HepG2 (cell line): ENCODE results near the gene TUBB4A. TPM values are rescaled to one million over a fixed set of nuclear protein-coding genes. Genes with fewer than 3 reads are reported as not detected.

Experiments
- ATAC-seq: fragments of 200-7000 bp; cut with Tn5 transposase; 3 replicates; pipeline ENCODE4 v1.9.1; 2020; ENCODE audit warnings: mild to moderate bottlenecking, moderate library complexity
- BruUV-seq: library from RNA; stranded (reverse); fragments of 400-500 nt; replicated peaks from 2 replicates; lab custom pipeline; 2021; lab: Mats Ljungman, UMichigan
- CTCF ChIA-PET: fragments of 300-600 bp; formaldehyde crosslinking; extraction: SDS; loops from one replicate; lab custom pipeline; 2021; ENCODE audit warnings: low total read pairs, inconsistent platforms, low intra/inter-chr PET ratio; lab: Yijun Ruan, JAX
- POLR2A ChIA-PET: fragments of 350-600 bp; sonication (Branson Sonifier 250); formaldehyde crosslinking; loops from one replicate; lab custom pipeline; 2020; ENCODE audit warnings: antibody characterized with exemption, inconsistent platforms; lab: Yijun Ruan, JAX
- DNase-seq: peaks from one replicate; pipeline ENCODE4 v3.0.0-alpha.2; 2015; ENCODE audit warnings: low spot score
- FAIRE-seq: peaks from 3 replicates; lab custom pipeline; 2011; peaks lifted over from hg19 to GRCh38; lab: Jason Lieb, UNC
- H2AFZ ChIP-seq: one replicate; pipeline ENCODE4 v1.6.1; 2011; ENCODE audit warnings: low read length, inconsistent platforms
- H3K27ac ChIP-seq: fragments of 300-600 bp; 3 replicates; pipeline ENCODE4 v1.8.0; 2011; ENCODE audit warnings: mixed run types, mild to moderate bottlenecking, mixed read lengths, low read length, inconsistent platforms; ENCODE audit not compliant: insufficient read depth; ENCODE audit errors: extremely low read length
- H3K27me3 ChIP-seq, 2 experiments: fragments of 200-600 bp in 1 of 2; 2 replicates in 1 of 2; 3 replicates in 1 of 2; pipeline versions ENCODE4 v1.6.0 to v1.8.0; 2011; ENCODE audit warnings: low read length in 2 of 2, mild to moderate bottlenecking in 2 of 2, moderate library complexity in 2 of 2, inconsistent platforms in 1 of 2; ENCODE audit not compliant: insufficient read depth in 2 of 2, control insufficient read depth in 1 of 2
- H3K36me3 ChIP-seq, 2 experiments: fragments of 200-600 bp in 1 of 2; replicated peaks in 1 of 2; 2 replicates in 1 of 2; 3 replicates in 1 of 2; pipeline versions ENCODE4 v1.5.1 to v1.8.0; 2011; ENCODE audit warnings: low read length in 2 of 2, inconsistent platforms in 1 of 2; ENCODE audit not compliant: insufficient read depth in 2 of 2, control insufficient read depth in 1 of 2
- H3K4me1 ChIP-seq: 2 replicates; pipeline ENCODE4 v1.5.1; 2012; ENCODE audit warnings: low read length, inconsistent platforms; ENCODE audit not compliant: insufficient read depth
- H3K4me2 ChIP-seq: 2 replicates; pipeline ENCODE4 v1.6.0; 2011; ENCODE audit warnings: low read depth, low read length, inconsistent platforms
- H3K4me3 ChIP-seq, 3 experiments: fragments of 200-600 bp in 1 of 3; sonication (generic), shearing (Covaris generic) in 1 of 3; replicated peaks in 1 of 3; 2 replicates each; pipeline ENCODE4 v1.5.1; 2011 to 2016; ENCODE audit warnings: low read length in 3 of 3, inconsistent platforms in 2 of 3, low read depth in 2 of 3, mild to moderate bottlenecking in 2 of 3, control low read depth in 1 of 3, mixed read lengths in 1 of 3; ENCODE audit not compliant: insufficient read depth in 1 of 3
- H3K79me2 ChIP-seq: one replicate; pipeline ENCODE4 v1.6.1; 2011; ENCODE audit warnings: low read length, inconsistent platforms; ENCODE audit not compliant: insufficient read depth
- H3K9ac ChIP-seq: 2 replicates; pipeline ENCODE4 v1.6.0; 2011; ENCODE audit warnings: mild to moderate bottlenecking, low read depth, low read length, inconsistent platforms; ENCODE audit not compliant: insufficient read depth
- H3K9me3 ChIP-seq: 2 replicates; pipeline ENCODE4 v1.5.1; 2012; ENCODE audit warnings: mild to moderate bottlenecking, low read length
- H4K20me1 ChIP-seq: 2 replicates; pipeline ENCODE4 v1.6.0; 2011; ENCODE audit warnings: inconsistent platforms, mild to moderate bottlenecking, low read length, moderate library complexity; ENCODE audit not compliant: insufficient read depth
- ADNP ChIP-seq: sonication (generic); formaldehyde crosslinking; IDR thresholded peaks from 2 replicates; pipeline ENCODE4 v1.4.0; 2020; ENCODE audit warnings: missing genetic modification reagents
- CBX2 ChIP-seq, 2 experiments: fragments of 200-600 bp in 1 of 2; sonication (generic); formaldehyde crosslinking in 1 of 2; IDR thresholded peaks; 2 replicates each; pipeline versions ENCODE4 v1.7.0 to v1.8.1; 2018 to 2022; ENCODE audit warnings: low read depth in 2 of 2, low read length in 1 of 2, mild to moderate bottlenecking in 1 of 2, missing genetic modification reagents in 1 of 2
- CBX5 ChIP-seq: sonication (generic); formaldehyde crosslinking; IDR thresholded peaks from 2 replicates; pipeline ENCODE4 v1.4.0; 2020; ENCODE audit warnings: missing genetic modification reagents, borderline replicate concordance
- FOSL1 ChIP-seq: sonication (generic); formaldehyde crosslinking; IDR thresholded peaks from 2 replicates; pipeline ENCODE4 v1.9.0; 2021; ENCODE audit warnings: missing genetic modification reagents, borderline replicate concordance
- FOXA3 ChIP-seq: IDR thresholded peaks from 2 replicates; pipeline ENCODE4 v1.6.1; 2016; ENCODE audit warnings: missing genetic modification reagents, missing compliant biosample characterization
- LCORL ChIP-seq, 2 experiments: fragments of 450-650 bp in 1 of 2; sonication (generic) in 1 of 2; formaldehyde crosslinking in 1 of 2; IDR thresholded peaks; 2 replicates each; pipeline versions ENCODE4 v1.5.0 to v1.6.1; 2017 to 2020; ENCODE audit warnings: antibody characterized with exemption in 1 of 2, missing genetic modification reagents in 1 of 2
- NFKB2 ChIP-seq: sonication (generic); formaldehyde crosslinking; IDR thresholded peaks from 2 replicates; pipeline ENCODE4 v1.4.0; 2020; ENCODE audit warnings: missing genetic modification reagents, borderline replicate concordance
- NR2F6 ChIP-seq, 2 experiments: IDR thresholded peaks; 2 replicates each; pipeline ENCODE4 v1.6.1; 2016; ENCODE audit warnings: antibody characterized with exemption in 1 of 2, mild to moderate bottlenecking in 1 of 2
- SMAD1 ChIP-seq: sonication (generic); formaldehyde crosslinking; IDR thresholded peaks from 2 replicates; pipeline ENCODE4 v1.4.0; 2020; ENCODE audit warnings: missing genetic modification reagents, low read depth, mild to moderate bottlenecking, borderline replicate concordance
- SPEN ChIP-seq: sonication (generic); formaldehyde crosslinking; IDR thresholded peaks from 2 replicates; pipeline ENCODE4 v1.5.1; 2020; ENCODE audit warnings: low read depth, mild to moderate bottlenecking, missing genetic modification reagents
- ZFP36L1 ChIP-seq: sonication (generic); formaldehyde crosslinking; IDR thresholded peaks from 2 replicates; pipeline ENCODE4 v1.8.0; 2022; ENCODE audit warnings: mild to moderate bottlenecking, missing genetic modification reagents, moderate library complexity
- ZFP82 ChIP-seq: sonication (generic); formaldehyde crosslinking; IDR thresholded peaks from 2 replicates; pipeline ENCODE4 v1.5.1; 2020; ENCODE audit warnings: mild to moderate bottlenecking, missing genetic modification reagents, borderline replicate concordance
- ZNF121 ChIP-seq: sonication (generic); formaldehyde crosslinking; IDR thresholded peaks from 2 replicates; pipeline ENCODE4 v1.5.0; 2020; ENCODE audit warnings: mild to moderate bottlenecking, missing genetic modification reagents
- ZNF547 ChIP-seq: sonication (generic); formaldehyde crosslinking; IDR thresholded peaks from 2 replicates; pipeline ENCODE4 v1.5.1; 2020; ENCODE audit warnings: mild to moderate bottlenecking, missing genetic modification reagents
- WGBS: methylation state at CpG from one replicate; pipeline ENCODE4 v1.1.6; 2017; ENCODE audit warnings: low lambda C conversion rate; 5-methylcytosine and 5-hydroxymethylcytosine counted together
- in situ Hi-C: cut with HindIII; loops from 2 replicates; pipeline ENCODE4 v1.10.0; 2017; ENCODE audit warnings: low pct_unique_long_range_greater_than_20kb; ENCODE audit not compliant: extremely low pct_ligation_motif_present
- intact Hi-C: fragments of 100-400 bp; cut with micrococcal nuclease; formaldehyde crosslinking; loops from one replicate; pipeline ENCODE4 v1.10.0; 2022; ENCODE audit not compliant: unreplicated experiment
- polyA plus RNA-seq, 8 experiments: library from polyadenylated mRNA; depleted of rRNA in 3 of 8; stranded (reverse) in 7 of 8; unstranded in 1 of 8; fragments of >200 nt; fragmentation: Illumina TruSeq in 4 of 8; extraction: Trizol in 4 of 8; gene quantifications; 2 replicates each; pipeline versions ENCODE4 v1.2.1 to v1.2.3, GENCODE V29; 2011 to 2016; ENCODE audit warnings: low read depth in 4 of 8, missing spikeins in 1 of 8, mixed read lengths in 1 of 8; ENCODE audit not compliant: insufficient read depth in 1 of 8
- total RNA-seq, 5 experiments: library from RNA; depleted of rRNA; stranded (reverse); fragments of >200 nt; fragmentation: Illumina TruSeq; extraction: Trizol; gene quantifications; 2 replicates each; pipeline ENCODE4 v1.2.3, GENCODE V29; 2016; ENCODE audit warnings: low read depth in 1 of 5
- TF ChIP-seq, protein P1 (sequence below): sonication (generic); formaldehyde crosslinking; IDR thresholded peaks from 2 replicates; pipeline ENCODE4 v1.4.0; 2020; ENCODE audit warnings: missing genetic modification reagents
- TF ChIP-seq, protein P2 (sequence below): sonication (generic); formaldehyde crosslinking; IDR thresholded peaks from 2 replicates; pipeline ENCODE4 v1.5.1; 2020; ENCODE audit warnings: mild to moderate bottlenecking, missing genetic modification reagents
- TF ChIP-seq, protein P3 (sequence below): sonication (generic); formaldehyde crosslinking; IDR thresholded peaks from 2 replicates; pipeline ENCODE4 v1.4.0; 2020; ENCODE audit warnings: missing genetic modification reagents

TUBB4A gene
- total and polyA plus RNA-seq, 2 of the 13 experiments (the other 11 are each of a cell fraction or from before 2014, with no cell fraction given): not detected

DNA sequence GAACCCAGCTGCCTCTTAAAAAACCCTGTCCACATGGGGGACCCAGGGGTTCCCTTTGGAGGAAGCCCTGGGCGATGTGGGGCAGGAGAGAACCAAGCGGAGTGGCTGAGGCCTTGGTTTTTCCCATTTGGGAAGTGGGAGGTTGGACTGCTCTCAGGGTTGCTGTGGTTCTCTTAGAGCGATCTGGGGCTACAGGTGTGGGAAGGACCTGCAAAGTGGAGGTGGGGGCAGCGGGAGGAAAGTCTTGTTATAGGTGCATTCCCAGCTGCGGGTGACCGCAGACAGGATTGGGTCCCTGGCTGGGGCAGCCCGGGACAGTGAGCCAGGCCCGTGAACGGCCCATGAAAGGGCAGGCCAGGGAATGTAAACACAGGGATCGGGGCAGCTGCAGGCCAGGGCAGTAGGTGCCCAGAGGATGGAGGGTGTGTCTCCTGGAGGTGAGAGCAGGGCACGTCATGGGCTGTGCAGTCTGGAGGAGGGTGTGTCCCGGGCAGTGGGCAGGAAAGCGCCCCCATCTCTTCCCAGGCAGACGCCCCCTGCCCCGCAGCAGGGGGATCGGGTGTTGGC is 43.3 kb downstream of the TUBB4A start:
- H3K4me3 ChIP-seq: peak overlapping the region; percentile 66 to 81 (median 66)
- BruUV-seq: TSS peak; percentile 52
- H3K9me3 ChIP-seq: peaks cover 5% of the 10 kb centered on the region; the same call in 1 of the 2 replicates
- peak overlapping the region; percentile 57 for H3K9ac ChIP-seq
- no peaks in the 10 kb centered on the region for H3K27me3 ChIP-seq
- intact Hi-C loops: no loop called here
- no peak overlapping the region for H3K27ac ChIP-seq
- peaks cover 9 to 22% of the 10 kb centered on the region in 2 experiments for H3K36me3 ChIP-seq
- DNase-seq (no peak), FAIRE-seq (no peak), ATAC-seq (peak; percentile 32)
- peak overlapping the region; percentile 91 for H3K4me2 ChIP-seq
- H3K4me1 ChIP-seq: peaks cover 11% of the 10 kb centered on the region
- H2AFZ ChIP-seq: no peak overlapping the region
- H3K79me2 ChIP-seq: no peaks in the 10 kb centered on the region
- in situ Hi-C loops: no loop called here
- 32% methylated on average over 12 of the region's 16 CpGs for WGBS
- ChIA-PET POLR2A (interaction anchor here (1.3 to 2.0 kb wide), 2 partner anchors 18 to 34 kb away, joined by 4 to 5 read pairs; partner anchors contain the start of gene KHSRP), CTCF (no interaction called here)
- no peaks in the 10 kb centered on the region for H4K20me1 ChIP-seq
- TF ChIP-seq NR2F6 (IDR thresholded peaks at IDR 0.05) (no peak), NR2F6 (CRISPR knock-in tag; IDR thresholded peaks at IDR 0.05) (no peak), NFKB2 (CRISPR knock-in tag) (peak; percentile 34; the same call in 1 of the 2 replicates), FOXA3 (CRISPR knock-in tag) (peak; percentile 57), CBX2 (IDR thresholded peaks at IDR 0.05; ENCODE audit: low read depth, low read length) (no peak), CBX2 (CRISPR knock-in tag; IDR thresholded peaks at IDR 0.05; ENCODE audit: low read depth) (no peak), SMAD1 (no peak), CBX5 (CRISPR knock-in tag) (peak; percentile 46; the same call in 1 of the 2 replicates), ZNF547 (CRISPR knock-in tag) (no peak), SPEN (CRISPR knock-in tag) (no peak; the same call in 1 of the 2 replicates), ZNF121 (CRISPR knock-in tag) (peak; percentile 100), ZFP82 (CRISPR knock-in tag) (0 out of 2 replicates have a peak, but pooled peaks have one; percentile 3), ZFP36L1 (CRISPR knock-in tag) (no peak), FOSL1 (CRISPR knock-in tag) (no peak), LCORL (IDR thresholded peaks at IDR 0.05) (no peak), LCORL (CRISPR knock-in tag; IDR thresholded peaks at IDR 0.05) (0 out of 2 replicates have a peak, but pooled peaks have one; percentile 47), ADNP (peak; percentile 71; the same call in 1 of the 2 replicates)
- TF ChIP-seq, protein P1, sequence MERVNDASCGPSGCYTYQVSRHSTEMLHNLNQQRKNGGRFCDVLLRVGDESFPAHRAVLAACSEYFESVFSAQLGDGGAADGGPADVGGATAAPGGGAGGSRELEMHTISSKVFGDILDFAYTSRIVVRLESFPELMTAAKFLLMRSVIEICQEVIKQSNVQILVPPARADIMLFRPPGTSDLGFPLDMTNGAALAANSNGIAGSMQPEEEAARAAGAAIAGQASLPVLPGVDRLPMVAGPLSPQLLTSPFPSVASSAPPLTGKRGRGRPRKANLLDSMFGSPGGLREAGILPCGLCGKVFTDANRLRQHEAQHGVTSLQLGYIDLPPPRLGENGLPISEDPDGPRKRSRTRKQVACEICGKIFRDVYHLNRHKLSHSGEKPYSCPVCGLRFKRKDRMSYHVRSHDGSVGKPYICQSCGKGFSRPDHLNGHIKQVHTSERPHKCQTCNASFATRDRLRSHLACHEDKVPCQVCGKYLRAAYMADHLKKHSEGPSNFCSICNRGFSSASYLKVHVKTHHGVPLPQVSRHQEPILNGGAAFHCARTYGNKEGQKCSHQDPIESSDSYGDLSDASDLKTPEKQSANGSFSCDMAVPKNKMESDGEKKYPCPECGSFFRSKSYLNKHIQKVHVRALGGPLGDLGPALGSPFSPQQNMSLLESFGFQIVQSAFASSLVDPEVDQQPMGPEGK (CRISPR knock-in tag): 0 out of 2 replicates have a peak, but pooled peaks have one; percentile 33
- TF ChIP-seq, protein P2, sequence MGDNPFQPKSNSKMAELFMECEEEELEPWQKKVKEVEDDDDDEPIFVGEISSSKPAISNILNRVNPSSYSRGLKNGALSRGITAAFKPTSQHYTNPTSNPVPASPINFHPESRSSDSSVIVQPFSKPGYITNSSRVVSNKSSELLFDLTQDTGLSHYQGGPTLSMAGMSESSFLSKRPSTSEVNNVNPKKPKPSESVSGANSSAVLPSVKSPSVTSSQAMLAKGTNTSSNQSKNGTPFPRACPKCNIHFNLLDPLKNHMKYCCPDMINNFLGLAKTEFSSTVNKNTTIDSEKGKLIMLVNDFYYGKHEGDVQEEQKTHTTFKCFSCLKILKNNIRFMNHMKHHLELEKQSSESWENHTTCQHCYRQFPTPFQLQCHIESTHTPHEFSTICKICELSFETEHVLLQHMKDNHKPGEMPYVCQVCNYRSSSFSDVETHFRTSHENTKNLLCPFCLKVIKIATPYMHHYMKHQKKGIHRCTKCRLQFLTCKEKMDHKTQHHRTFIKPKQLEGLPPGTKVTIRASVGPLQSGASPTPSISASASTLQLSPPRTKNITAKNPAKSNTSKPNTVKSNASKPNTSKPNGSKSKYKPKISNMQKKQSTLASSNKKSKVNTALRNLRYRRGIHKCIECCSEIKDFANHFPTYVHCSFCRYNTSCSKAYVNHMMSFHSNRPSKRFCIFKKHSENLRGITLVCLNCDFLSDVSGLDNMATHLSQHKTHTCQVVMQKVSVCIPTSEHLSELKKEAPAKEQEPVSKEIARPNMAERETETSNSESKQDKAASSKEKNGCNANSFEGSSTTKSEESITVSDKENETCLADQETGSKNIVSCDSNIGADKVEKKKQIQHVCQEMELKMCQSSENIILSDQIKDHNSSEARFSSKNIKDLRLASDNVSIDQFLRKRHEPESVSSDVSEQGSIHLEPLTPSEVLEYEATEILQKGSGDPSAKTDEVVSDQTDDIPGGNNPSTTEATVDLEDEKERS (CRISPR knock-in tag): no peak
- TF ChIP-seq, protein P3, sequence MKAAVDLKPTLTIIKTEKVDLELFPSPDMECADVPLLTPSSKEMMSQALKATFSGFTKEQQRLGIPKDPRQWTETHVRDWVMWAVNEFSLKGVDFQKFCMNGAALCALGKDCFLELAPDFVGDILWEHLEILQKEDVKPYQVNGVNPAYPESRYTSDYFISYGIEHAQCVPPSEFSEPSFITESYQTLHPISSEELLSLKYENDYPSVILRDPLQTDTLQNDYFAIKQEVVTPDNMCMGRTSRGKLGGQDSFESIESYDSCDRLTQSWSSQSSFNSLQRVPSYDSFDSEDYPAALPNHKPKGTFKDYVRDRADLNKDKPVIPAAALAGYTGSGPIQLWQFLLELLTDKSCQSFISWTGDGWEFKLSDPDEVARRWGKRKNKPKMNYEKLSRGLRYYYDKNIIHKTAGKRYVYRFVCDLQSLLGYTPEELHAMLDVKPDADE (CRISPR knock-in tag): no peak
